H9 (cell line): ENCODE results near the gene PCYT2. TPM values are rescaled to one million over a fixed set of nuclear protein-coding genes. Genes with fewer than 3 reads are reported as not detected.

Experiments
- DNase-seq: peaks from one replicate; pipeline ENCODE4 v3.0.0-alpha.2; 2017
- H2AFZ ChIP-seq: one replicate; pipeline ENCODE4 v1.6.1; 2013; ENCODE audit warnings: mild to moderate bottlenecking, low read length, control low read depth, moderate library complexity
- H2AK5ac ChIP-seq: 2 replicates; pipeline ENCODE4 v1.6.1; 2013; ENCODE audit warnings: low read length, control low read depth, mixed read lengths; ENCODE audit not compliant: insufficient read length
- H2BK120ac ChIP-seq: one replicate; pipeline ENCODE4 v1.6.1; 2013; ENCODE audit warnings: low read depth, mild to moderate bottlenecking, low read length, control low read depth, inconsistent platforms; ENCODE audit not compliant: poor library complexity, severe bottlenecking
- H2BK12ac ChIP-seq: 2 replicates; pipeline ENCODE4 v1.6.1; 2013; ENCODE audit warnings: low read length, control low read depth, mixed read lengths, low read depth; ENCODE audit not compliant: insufficient read length
- H2BK15ac ChIP-seq: 2 replicates; pipeline ENCODE4 v1.6.1; 2013; ENCODE audit warnings: low read depth, low read length, control low read depth
- H2BK20ac ChIP-seq: one replicate; pipeline ENCODE4 v1.6.1; 2013; ENCODE audit warnings: low read depth, mild to moderate bottlenecking, low read length, control low read depth, inconsistent platforms; ENCODE audit not compliant: poor library complexity, severe bottlenecking
- H2BK5ac ChIP-seq: 2 replicates; pipeline ENCODE4 v1.6.1; 2013; ENCODE audit warnings: low read length, control low read depth, mixed read lengths; ENCODE audit not compliant: insufficient read length
- H3K14ac ChIP-seq: 2 replicates; pipeline ENCODE4 v1.6.1; 2013; ENCODE audit warnings: low read length, control low read depth; ENCODE audit not compliant: insufficient read depth
- H3K18ac ChIP-seq: 2 replicates; pipeline ENCODE4 v1.6.1; 2013; ENCODE audit warnings: low read depth, mild to moderate bottlenecking, mixed read lengths, low read length, control low read depth; ENCODE audit not compliant: insufficient read length
- H3K23ac ChIP-seq: 2 replicates; pipeline ENCODE4 v1.6.1; 2013; ENCODE audit warnings: low read length, control low read depth, mixed read lengths, low read depth; ENCODE audit not compliant: insufficient read length
- H3K23me2 ChIP-seq: 2 replicates; pipeline ENCODE4 v1.6.1; 2013; ENCODE audit warnings: low read depth, mild to moderate bottlenecking, mixed read lengths, low read length, control low read depth; ENCODE audit not compliant: insufficient read length, poor library complexity, severe bottlenecking
- H3K27ac ChIP-seq: 2 replicates; pipeline ENCODE4 v1.5.1; 2013; ENCODE audit warnings: low read length, control low read depth, mixed read lengths, low read depth; ENCODE audit not compliant: insufficient read length
- H3K27me3 ChIP-seq: 2 replicates; pipeline ENCODE4 v1.6.1; 2013; ENCODE audit warnings: low read length, control low read depth, inconsistent platforms; ENCODE audit not compliant: insufficient read depth
- H3K4ac ChIP-seq: 2 replicates; pipeline ENCODE4 v1.6.1; 2013; ENCODE audit warnings: low read depth, mild to moderate bottlenecking, control low read depth, inconsistent platforms, low read length, moderate library complexity
- H3K4me1 ChIP-seq: 2 replicates; pipeline ENCODE4 v1.6.1; 2013; ENCODE audit warnings: low read length, control low read depth, inconsistent platforms; ENCODE audit not compliant: insufficient read depth
- H3K4me2 ChIP-seq: 2 replicates; pipeline ENCODE4 v1.6.1; 2013; ENCODE audit warnings: low read length, control low read depth, mixed read lengths; ENCODE audit not compliant: insufficient read length, insufficient read depth
- H3K56ac ChIP-seq: 2 replicates; pipeline ENCODE4 v1.6.1; 2013; ENCODE audit warnings: low read depth, mild to moderate bottlenecking, mixed read lengths, low read length, control low read depth; ENCODE audit not compliant: insufficient read length
- H3K79me1 ChIP-seq: 2 replicates; pipeline ENCODE4 v1.6.1; 2013; ENCODE audit warnings: low read depth, mild to moderate bottlenecking, moderate library complexity, low read length, control low read depth, inconsistent platforms; ENCODE audit not compliant: insufficient read depth, poor library complexity, severe bottlenecking
- H3K79me2 ChIP-seq: 2 replicates; pipeline ENCODE4 v1.6.1; 2013; ENCODE audit warnings: low read length, control low read depth, inconsistent platforms; ENCODE audit not compliant: insufficient read depth
- H3K9ac ChIP-seq: 2 replicates; pipeline ENCODE4 v1.6.1; 2013; ENCODE audit warnings: low read length, control low read depth, mixed read lengths; ENCODE audit not compliant: insufficient read length; ENCODE audit errors: extremely low read depth
- H3K9me3 ChIP-seq: one replicate; pipeline ENCODE4 v1.6.1; 2013; ENCODE audit warnings: low read depth, low read length, inconsistent platforms; ENCODE audit not compliant: control insufficient read depth
- H3T11ph ChIP-seq: one replicate; pipeline ENCODE4 v1.6.1; 2013; ENCODE audit warnings: mild to moderate bottlenecking, low read length, control low read depth, inconsistent platforms
- H4K20me1 ChIP-seq: one replicate; pipeline ENCODE4 v1.6.1; 2013; ENCODE audit not compliant: control insufficient read depth, insufficient read length, insufficient read depth
- H4K5ac ChIP-seq: 2 replicates; pipeline ENCODE4 v1.6.1; 2013; ENCODE audit warnings: low read depth, mild to moderate bottlenecking, mixed read lengths, low read length, control low read depth; ENCODE audit not compliant: insufficient read length
- H4K8ac ChIP-seq: replicated peaks from 2 replicates; pipeline ENCODE4 v1.6.1; 2013; ENCODE audit warnings: low read length, control low read depth, mixed read lengths, low read depth; ENCODE audit not compliant: insufficient read length
- H4K91ac ChIP-seq: 2 replicates; pipeline ENCODE4 v1.6.1; 2013; ENCODE audit warnings: low read depth, mild to moderate bottlenecking, moderate library complexity, mixed read lengths, low read length, control low read depth; ENCODE audit not compliant: insufficient read length
- H3K27ac Mint-ChIP-seq, 3 experiments: 2 replicates in 2 of 3; 3 replicates in 1 of 3; pipeline ENCODE4 v1.8.0; 2020 to 2021; ENCODE audit warnings: mixed read lengths in 3 of 3, mild to moderate bottlenecking in 1 of 3, moderate library complexity in 1 of 3
- H3K27me3 Mint-ChIP-seq: 2 replicates; pipeline ENCODE4 v1.8.0; 2021; ENCODE audit warnings: low read depth, mild to moderate bottlenecking, moderate library complexity, mixed read lengths
- H3K36me3 Mint-ChIP-seq, 3 experiments: 2 replicates in 2 of 3; 3 replicates in 1 of 3; pipeline ENCODE4 v1.8.0; 2020 to 2021; ENCODE audit warnings: low read depth in 3 of 3, mixed read lengths in 3 of 3; ENCODE audit not compliant: insufficient read depth in 1 of 3
- H3K4me1 Mint-ChIP-seq, 2 experiments: 2 replicates each; pipeline ENCODE4 v1.8.0; 2020; ENCODE audit warnings: mixed read lengths in 2 of 2
- H3K4me3 Mint-ChIP-seq, 2 experiments: 2 replicates in 1 of 2; 3 replicates in 1 of 2; pipeline ENCODE4 v1.8.0; 2020 to 2021; ENCODE audit warnings: mild to moderate bottlenecking in 2 of 2, mixed read lengths in 2 of 2, moderate library complexity in 1 of 2
- H3K9me3 Mint-ChIP-seq, 2 experiments: 2 replicates in 1 of 2; 3 replicates in 1 of 2; pipeline ENCODE4 v1.8.0; 2020; ENCODE audit warnings: mild to moderate bottlenecking in 2 of 2, mixed read lengths in 2 of 2, moderate library complexity in 1 of 2
- WGBS: extraction: QIAGEN DNeasy Blood & Tissue Kit; methylation state at CpG from one replicate; pipeline ENCODE4 v1.1.7; 2013; ENCODE audit warnings: missing lambda C conversion rate, low lambda C conversion rate, mixed read lengths; ENCODE audit not compliant: insufficient read length; ENCODE audit errors: extremely low coverage; 5-methylcytosine and 5-hydroxymethylcytosine counted together
- total RNA-seq: library from RNA; stranded (reverse); gene quantifications from 2 replicates; pipeline ENCODE4 v1.2.1, GENCODE V29; 2021
- TF ChIP-seq, protein P1 (sequence below): fragments of 200-600 bp; sonication (generic); conservative IDR thresholded peaks from 3 replicates; pipeline ENCODE4 v1.8.0; 2021; ENCODE audit warnings: antibody characterized with exemption, mild to moderate bottlenecking

Gene PCYT2
- total RNA-seq, 1 experiment from 2014 or later = 24.5 TPM

DNA sequence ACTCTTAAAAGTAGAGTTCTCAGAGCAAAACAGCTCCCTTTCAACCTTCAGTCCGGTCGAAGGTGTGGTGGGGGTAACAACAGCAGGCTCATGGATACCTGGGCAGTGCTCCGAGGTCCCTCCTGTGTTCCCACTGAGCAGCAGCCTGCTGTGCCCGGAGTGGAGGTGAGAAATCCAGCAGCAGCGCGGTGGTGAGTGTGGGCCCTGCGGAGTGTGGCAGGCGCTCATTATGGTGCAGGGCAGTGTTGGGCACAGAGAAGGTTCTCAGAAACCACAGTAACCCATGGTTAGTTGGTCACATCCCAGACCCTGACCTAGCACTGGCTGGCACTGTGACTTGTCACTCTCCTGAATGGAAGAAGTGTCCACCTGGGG, 45.9 kb downstream of the PCYT2 start:
- no peaks in the 10 kb centered on the region for H3K4me1 ChIP-seq
- no CpG with 5 or more reads among the region's 8 CpGs for WGBS
- H3T11ph ChIP-seq = no peak overlapping the region
- no peak overlapping the region for H3K4me2 ChIP-seq
- TF ChIP-seq, protein P1, sequence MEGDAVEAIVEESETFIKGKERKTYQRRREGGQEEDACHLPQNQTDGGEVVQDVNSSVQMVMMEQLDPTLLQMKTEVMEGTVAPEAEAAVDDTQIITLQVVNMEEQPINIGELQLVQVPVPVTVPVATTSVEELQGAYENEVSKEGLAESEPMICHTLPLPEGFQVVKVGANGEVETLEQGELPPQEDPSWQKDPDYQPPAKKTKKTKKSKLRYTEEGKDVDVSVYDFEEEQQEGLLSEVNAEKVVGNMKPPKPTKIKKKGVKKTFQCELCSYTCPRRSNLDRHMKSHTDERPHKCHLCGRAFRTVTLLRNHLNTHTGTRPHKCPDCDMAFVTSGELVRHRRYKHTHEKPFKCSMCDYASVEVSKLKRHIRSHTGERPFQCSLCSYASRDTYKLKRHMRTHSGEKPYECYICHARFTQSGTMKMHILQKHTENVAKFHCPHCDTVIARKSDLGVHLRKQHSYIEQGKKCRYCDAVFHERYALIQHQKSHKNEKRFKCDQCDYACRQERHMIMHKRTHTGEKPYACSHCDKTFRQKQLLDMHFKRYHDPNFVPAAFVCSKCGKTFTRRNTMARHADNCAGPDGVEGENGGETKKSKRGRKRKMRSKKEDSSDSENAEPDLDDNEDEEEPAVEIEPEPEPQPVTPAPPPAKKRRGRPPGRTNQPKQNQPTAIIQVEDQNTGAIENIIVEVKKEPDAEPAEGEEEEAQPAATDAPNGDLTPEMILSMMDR = no peak
- H3K36me3 Mint-ChIP-seq = peaks cover 13 to 33% (median 32%) of the 10 kb centered on the region in 3 experiments; a peak in 6 of 7 replicates
- peaks cover 2% of the 10 kb centered on the region for H3K27me3 Mint-ChIP-seq
- no peak overlapping the region for H2BK15ac ChIP-seq
- H3K79me1 ChIP-seq = peaks cover 2% of the 10 kb centered on the region
- H4K91ac ChIP-seq = no peak overlapping the region
- peaks cover 21 to 39% of the 10 kb centered on the region in 2 experiments for H3K4me1 Mint-ChIP-seq
- H3K56ac ChIP-seq = no peak overlapping the region
- no peak overlapping the region for H3K4ac ChIP-seq
- H3K9me3 ChIP-seq = no peaks in the 10 kb centered on the region
- no peak overlapping the region for H2AK5ac ChIP-seq
- no peak overlapping the region for H2AFZ ChIP-seq
- H2BK120ac ChIP-seq = no peak overlapping the region
- H3K79me2 ChIP-seq = no peaks in the 10 kb centered on the region; the same call in 1 of the 2 replicates
- no peak overlapping the region for H3K27ac Mint-ChIP-seq
- H3K9me3 Mint-ChIP-seq = peaks cover 0 to 3% of the 10 kb centered on the region in 2 experiments; a peak in 1 of 5 replicates
- peak overlapping the region in 1 of 2 experiments; percentile 26; a peak in 1 of 5 replicates for H3K4me3 Mint-ChIP-seq
- H2BK12ac ChIP-seq = no peak overlapping the region
- H2BK5ac ChIP-seq = no peak overlapping the region
- no peak overlapping the region for H3K9ac ChIP-seq
- DNase-seq = no peak
- no peak overlapping the region for H4K5ac ChIP-seq
- H4K8ac ChIP-seq = no peak overlapping the region
- no peak overlapping the region for H3K14ac ChIP-seq
- no peaks in the 10 kb centered on the region for H3K27me3 ChIP-seq
- H3K23me2 ChIP-seq = peaks cover 9% of the 10 kb centered on the region
- no peaks in the 10 kb centered on the region for H4K20me1 ChIP-seq
- H3K18ac ChIP-seq = no peak overlapping the region
- H2BK20ac ChIP-seq = no peak overlapping the region
- no peak overlapping the region for H3K27ac ChIP-seq
- no peak overlapping the region for H3K23ac ChIP-seq
